ENCODE measurements around the gene CACNA1C.

DNA sequence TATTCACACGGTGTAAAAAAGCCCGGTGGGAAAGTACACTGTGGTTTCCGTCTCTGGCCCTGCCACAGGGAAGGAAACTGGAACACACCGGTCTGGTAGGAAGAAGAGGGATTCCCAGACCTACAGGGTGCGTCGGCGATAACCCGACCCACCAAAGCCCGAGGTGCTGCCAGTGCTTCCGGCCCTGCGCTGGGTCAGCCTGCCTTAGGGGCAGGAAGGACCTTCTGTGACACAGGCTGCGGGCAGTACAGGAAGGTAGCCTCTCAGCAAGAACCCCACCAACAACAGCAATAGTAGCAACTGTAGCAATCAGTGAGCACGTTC lies 572.5 kb downstream of the CACNA1C start:
- TF ChIP-seq, protein P1, sequence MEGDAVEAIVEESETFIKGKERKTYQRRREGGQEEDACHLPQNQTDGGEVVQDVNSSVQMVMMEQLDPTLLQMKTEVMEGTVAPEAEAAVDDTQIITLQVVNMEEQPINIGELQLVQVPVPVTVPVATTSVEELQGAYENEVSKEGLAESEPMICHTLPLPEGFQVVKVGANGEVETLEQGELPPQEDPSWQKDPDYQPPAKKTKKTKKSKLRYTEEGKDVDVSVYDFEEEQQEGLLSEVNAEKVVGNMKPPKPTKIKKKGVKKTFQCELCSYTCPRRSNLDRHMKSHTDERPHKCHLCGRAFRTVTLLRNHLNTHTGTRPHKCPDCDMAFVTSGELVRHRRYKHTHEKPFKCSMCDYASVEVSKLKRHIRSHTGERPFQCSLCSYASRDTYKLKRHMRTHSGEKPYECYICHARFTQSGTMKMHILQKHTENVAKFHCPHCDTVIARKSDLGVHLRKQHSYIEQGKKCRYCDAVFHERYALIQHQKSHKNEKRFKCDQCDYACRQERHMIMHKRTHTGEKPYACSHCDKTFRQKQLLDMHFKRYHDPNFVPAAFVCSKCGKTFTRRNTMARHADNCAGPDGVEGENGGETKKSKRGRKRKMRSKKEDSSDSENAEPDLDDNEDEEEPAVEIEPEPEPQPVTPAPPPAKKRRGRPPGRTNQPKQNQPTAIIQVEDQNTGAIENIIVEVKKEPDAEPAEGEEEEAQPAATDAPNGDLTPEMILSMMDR (IDR thresholded peaks at IDR 0.05) = no peak
- no peak for TF ChIP-seq EZH2 (IDR thresholded peaks at IDR 0.05; ENCODE audit: borderline replicate concordance, insufficient read depth, low read depth, low read length, poor library complexity, severe bottlenecking)

Measured in B cell (primary cell).